ENCODE measurements around the gene RNF157.
A peak's percentile ranks its signal among the peaks of the same experiment; 100 is the strongest.
"Not testable (repeated sequence)": the region's sequence is repeated elsewhere in the genome, so short reads cannot be mapped to it uniquely, and the experiment has no call there.

Gene RNF157

GRCh38 chr17:76270127-76270592, 29.9 kb upstream of the RNF157 start:
- DNase-seq: no peak

- DNase-seq: no peak
These were observed 29.0 kb upstream of the RNF157 start for GRCh38 chr17:76268991-76269981.

GRCh38 chr17:76268015-76268749, 27.9 kb upstream of the RNF157 start:
- DNase-seq: peak; percentile 55

GRCh38 chr17:76267581-76268001, 27.3 kb upstream of the RNF157 start:
- DNase-seq: not testable (repeated sequence)

GRCh38 chr17:76267051-76267576, 26.8 kb upstream of the RNF157 start:
- no peak for DNase-seq

- no peak for DNase-seq
These were observed 26.1 kb upstream of the RNF157 start for GRCh38 chr17:76266244-76266938.

GRCh38 chr17:76265624-76266243, 25.4 kb upstream of the RNF157 start:
- no peak for DNase-seq

GRCh38 chr17:76264755-76265623, 24.7 kb upstream of the RNF157 start, which contains the start of gene UBALD2:
UBALD2 (plus strand) TSS chr17:76265348; CDS start chr17:76265506, 158 bp downstream.
- DNase-seq: peak; percentile 98

- DNase-seq: no peak
These were observed 24.1 kb upstream of the RNF157 start for GRCh38 chr17:76264425-76264754.

- no peak for DNase-seq
These were observed 23.6 kb upstream of the RNF157 start for GRCh38 chr17:76263896-76264295.

GRCh38 chr17:76262732-76263344, 22.5 kb upstream of the RNF157 start:
- no peak for DNase-seq

GRCh38 chr17:76261421-76262215, 21.3 kb upstream of the RNF157 start:
- DNase-seq: no peak

GRCh38 chr17:76260669-76261068, 20.4 kb upstream of the RNF157 start:
- DNase-seq: no peak

- DNase-seq: no peak
These were observed 19.9 kb upstream of the RNF157 start for GRCh38 chr17:76260220-76260619.

GRCh38 chr17:76256430-76257050, 16.2 kb upstream of the RNF157 start:
- DNase-seq: not testable (repeated sequence)

- DNase-seq: no peak
These were observed 15.6 kb upstream of the RNF157 start for GRCh38 chr17:76255801-76256429.

- no peak for DNase-seq
These were observed 14.0 kb upstream of the RNF157 start for GRCh38 chr17:76254275-76254674.

GRCh38 chr17:76253841-76254240, 13.5 kb upstream of the RNF157 start:
- no peak for DNase-seq

Data from activated CD4-positive, alpha-beta T cell treated with anti-CD3 and anti-CD28 coated beads for 1 hour (primary cell).